Diencephalon (tissue), 1 donor: ENCODE results near the gene CPHXL. TPM values are rescaled to one million over a fixed set of nuclear protein-coding genes. Genes with fewer than 3 reads are reported as not detected.

Experiments
- small RNA-seq: library from RNA; depleted of rRNA; stranded (forward); fragments of <200 nt; gene quantifications from one replicate; pipeline ENCODE3, GENCODE V24; 2014
- total RNA-seq: library from RNA; depleted of rRNA; stranded (reverse); fragments of >200 nt; gene quantifications from one replicate; pipeline ENCODE4 v1.2.3, GENCODE V29; 2014

CPHXL gene
- not detected for total RNA-seq

DNA sequence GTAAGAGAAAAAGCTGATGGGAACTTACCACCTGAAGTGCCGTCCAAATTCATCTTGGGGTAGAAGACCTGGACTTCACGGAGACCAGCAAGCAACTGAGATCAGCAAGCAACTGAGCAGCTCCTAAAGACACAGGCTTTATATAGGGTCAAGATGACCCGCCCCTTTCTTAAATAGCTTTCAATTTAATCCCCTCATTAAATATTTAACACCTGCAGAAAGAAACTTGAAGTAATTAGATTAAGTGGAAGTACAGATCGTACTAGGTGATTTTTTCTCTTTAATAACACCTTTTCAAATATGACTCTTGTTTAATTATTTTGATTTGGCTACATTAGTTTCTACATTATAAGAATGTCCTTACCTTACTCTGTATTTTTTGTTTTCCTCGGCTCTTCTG is at the start of gene CPHXL:
TSS of gene CPHXL (minus strand) at position 101 of the 400 bp plus-strand sequence. CDS start at position 53, 48 bp downstream.

GRCh38 chr16:75701361-75701760 is 24.9 kb downstream of the CPHXL start, which contains the start of gene DUXB:
TSS of gene DUXB (minus strand) at chr16:75701461. CDS start at chr16:75701418, 43 bp downstream.

GRCh38 chr16:75676909-75677308 is 49.4 kb downstream of the CPHXL start, which contains the start of gene CPHXL2:
TSS of gene CPHXL2 (minus strand) at chr16:75677009. CDS start at chr16:75676999, 10 bp downstream.

Small RNA genes lying within 50 kb of the gene (small RNA-seq; reads per million reads assigned to genes)
- gene RN7SL520P = not detected

Other genes starting within 250 kb of the CPHXL start
- gene CHST6, start 231.0 kb downstream of the CPHXL start, total RNA-seq = 5.3 TPM
- 0.92 TPM for gene CHST5, start 190.4 kb downstream of the CPHXL start, total RNA-seq
- gene TMEM231, start 170.2 kb downstream of the CPHXL start, total RNA-seq = 33.4 TPM
- 140 TPM for gene GABARAPL2, start 160.1 kb downstream of the CPHXL start, total RNA-seq
- 58.4 TPM for gene ADAT1, start 103.2 kb downstream of the CPHXL start, total RNA-seq
- gene KARS1, start 78.8 kb downstream of the CPHXL start, total RNA-seq = 95.5 TPM
- 167 TPM for gene TERF2IP, start 78.7 kb downstream of the CPHXL start, total RNA-seq
- gene CPHXL2, start 49.5 kb downstream of the CPHXL start, total RNA-seq = not detected
- gene DUXB, start 25.0 kb downstream of the CPHXL start, total RNA-seq = not detected